HepG2 (cell line): ENCODE results near the gene OR8G5. TPM values are rescaled to one million over a fixed set of nuclear protein-coding genes. Genes with fewer than 3 reads are reported as not detected.

Source experiments
- ATAC-seq: fragments of 200-7000 bp; cut with Tn5 transposase; 3 replicates; pipeline ENCODE4 v1.9.1; 2020; ENCODE audit warnings: mild to moderate bottlenecking, moderate library complexity
- Bru-seq: library from RNA; stranded (reverse); fragments of 400-500 nt; gene quantifications from one replicate; lab custom pipeline; 2021; lab: Mats Ljungman, UMichigan
- BruChase-seq, 2 experiments: library from RNA; stranded (reverse); fragments of 400-500 nt; gene quantifications; one replicate each; lab custom pipeline; 2021; lab: Mats Ljungman, UMichigan
- BruUV-seq: library from RNA; stranded (reverse); fragments of 400-500 nt; replicated peaks from 2 replicates; lab custom pipeline; 2021; lab: Mats Ljungman, UMichigan
- CTCF ChIA-PET: fragments of 300-600 bp; formaldehyde crosslinking; extraction: SDS; loops from one replicate; lab custom pipeline; 2021; ENCODE audit warnings: low total read pairs, inconsistent platforms, low intra/inter-chr PET ratio; lab: Yijun Ruan, JAX
- POLR2A ChIA-PET: fragments of 350-600 bp; sonication (Branson Sonifier 250); formaldehyde crosslinking; loops from one replicate; lab custom pipeline; 2020; ENCODE audit warnings: antibody characterized with exemption, inconsistent platforms; lab: Yijun Ruan, JAX
- DNase-seq: peaks from one replicate; pipeline ENCODE4 v3.0.0-alpha.2; 2015; ENCODE audit warnings: low spot score
- FAIRE-seq: peaks from 3 replicates; lab custom pipeline; 2011; peaks lifted over from hg19 to GRCh38; lab: Jason Lieb, UNC
- H2AFZ ChIP-seq: one replicate; pipeline ENCODE4 v1.6.1; 2011; ENCODE audit warnings: low read length, inconsistent platforms
- H3K27ac ChIP-seq: fragments of 300-600 bp; 3 replicates; pipeline ENCODE4 v1.8.0; 2011; ENCODE audit warnings: mixed run types, mild to moderate bottlenecking, mixed read lengths, low read length, inconsistent platforms; ENCODE audit not compliant: insufficient read depth; ENCODE audit errors: extremely low read length
- H3K27me3 ChIP-seq, 2 experiments: fragments of 200-600 bp in 1 of 2; 2 replicates in 1 of 2; 3 replicates in 1 of 2; pipeline versions ENCODE4 v1.6.0 to v1.8.0; 2011; ENCODE audit warnings: low read length in 2 of 2, mild to moderate bottlenecking in 2 of 2, moderate library complexity in 2 of 2, inconsistent platforms in 1 of 2; ENCODE audit not compliant: insufficient read depth in 2 of 2, control insufficient read depth in 1 of 2
- H3K36me3 ChIP-seq, 2 experiments: fragments of 200-600 bp in 1 of 2; replicated peaks in 1 of 2; 2 replicates in 1 of 2; 3 replicates in 1 of 2; pipeline versions ENCODE4 v1.5.1 to v1.8.0; 2011; ENCODE audit warnings: low read length in 2 of 2, inconsistent platforms in 1 of 2; ENCODE audit not compliant: insufficient read depth in 2 of 2, control insufficient read depth in 1 of 2
- H3K4me1 ChIP-seq: 2 replicates; pipeline ENCODE4 v1.5.1; 2012; ENCODE audit warnings: low read length, inconsistent platforms; ENCODE audit not compliant: insufficient read depth
- H3K4me2 ChIP-seq: 2 replicates; pipeline ENCODE4 v1.6.0; 2011; ENCODE audit warnings: low read depth, low read length, inconsistent platforms
- H3K4me3 ChIP-seq, 3 experiments: fragments of 200-600 bp in 1 of 3; sonication (generic), shearing (Covaris generic) in 1 of 3; replicated peaks in 1 of 3; 2 replicates each; pipeline ENCODE4 v1.5.1; 2011 to 2016; ENCODE audit warnings: low read length in 3 of 3, inconsistent platforms in 2 of 3, low read depth in 2 of 3, mild to moderate bottlenecking in 2 of 3, control low read depth in 1 of 3, mixed read lengths in 1 of 3; ENCODE audit not compliant: insufficient read depth in 1 of 3
- H3K79me2 ChIP-seq: one replicate; pipeline ENCODE4 v1.6.1; 2011; ENCODE audit warnings: low read length, inconsistent platforms; ENCODE audit not compliant: insufficient read depth
- H3K9ac ChIP-seq: 2 replicates; pipeline ENCODE4 v1.6.0; 2011; ENCODE audit warnings: mild to moderate bottlenecking, low read depth, low read length, inconsistent platforms; ENCODE audit not compliant: insufficient read depth
- H3K9me3 ChIP-seq: 2 replicates; pipeline ENCODE4 v1.5.1; 2012; ENCODE audit warnings: mild to moderate bottlenecking, low read length
- H4K20me1 ChIP-seq: 2 replicates; pipeline ENCODE4 v1.6.0; 2011; ENCODE audit warnings: inconsistent platforms, mild to moderate bottlenecking, low read length, moderate library complexity; ENCODE audit not compliant: insufficient read depth
- ISL2 ChIP-seq: sonication (generic); formaldehyde crosslinking; IDR thresholded peaks from 2 replicates; pipeline ENCODE4 v1.5.0; 2020; ENCODE audit warnings: missing genetic modification reagents
- KDM6A ChIP-seq: IDR thresholded peaks from 2 replicates; pipeline ENCODE4 v1.6.1; 2016; ENCODE audit warnings: low read depth
- NFATC3 ChIP-seq: sonication (generic); formaldehyde crosslinking; IDR thresholded peaks from 2 replicates; pipeline ENCODE4 v1.5.1; 2020; ENCODE audit warnings: mild to moderate bottlenecking, missing genetic modification reagents
- PHF21A ChIP-seq: sonication (generic); formaldehyde crosslinking; IDR thresholded peaks from 2 replicates; pipeline ENCODE4 v1.5.0; 2020; ENCODE audit warnings: mild to moderate bottlenecking, missing genetic modification reagents
- YEATS2 ChIP-seq: sonication (generic); formaldehyde crosslinking; IDR thresholded peaks from 2 replicates; pipeline ENCODE4 v1.4.0; 2020; ENCODE audit warnings: missing genetic modification reagents, borderline replicate concordance
- ZBTB38 ChIP-seq: sonication (generic); formaldehyde crosslinking; IDR thresholded peaks from 2 replicates; pipeline ENCODE4 v1.5.1; 2020; ENCODE audit warnings: mild to moderate bottlenecking, missing genetic modification reagents
- ZFY ChIP-seq: sonication (generic); formaldehyde crosslinking; IDR thresholded peaks from 2 replicates; pipeline ENCODE4 v1.4.0; 2020; ENCODE audit warnings: missing genetic modification reagents
- ZNF572 ChIP-seq: sonication (generic); formaldehyde crosslinking; IDR thresholded peaks from 2 replicates; pipeline ENCODE4 v1.5.1; 2020; ENCODE audit warnings: mild to moderate bottlenecking, missing genetic modification reagents
- WGBS: methylation state at CpG from one replicate; pipeline ENCODE4 v1.1.6; 2017; ENCODE audit warnings: low lambda C conversion rate; 5-methylcytosine and 5-hydroxymethylcytosine counted together
- in situ Hi-C: cut with HindIII; loops from 2 replicates; pipeline ENCODE4 v1.10.0; 2017; ENCODE audit warnings: low pct_unique_long_range_greater_than_20kb; ENCODE audit not compliant: extremely low pct_ligation_motif_present
- intact Hi-C: fragments of 100-400 bp; cut with micrococcal nuclease; formaldehyde crosslinking; loops from one replicate; pipeline ENCODE4 v1.10.0; 2022; ENCODE audit not compliant: unreplicated experiment
- long read RNA-seq, 2 experiments: library from RNA in 1 of 2; library from polyadenylated mRNA in 1 of 2; stranded (forward) in 1 of 2; unstranded in 1 of 2; transcript quantifications; one replicate each; pipeline ENCODE4 v2.0.0, GENCODE V29; 2019 to 2022
- polyA minus RNA-seq, 3 experiments: library from RNA; depleted of rRNA, polyadenylated mRNA; stranded (reverse); fragments of >200 nt; gene quantifications; 2 replicates each; pipeline ENCODE4 v1.2.3, GENCODE V29; 2011; ENCODE audit warnings: low replicate concordance in 1 of 3
- polyA plus RNA-seq, 8 experiments: library from polyadenylated mRNA; depleted of rRNA in 3 of 8; stranded (reverse) in 7 of 8; unstranded in 1 of 8; fragments of >200 nt; fragmentation: Illumina TruSeq in 4 of 8; extraction: Trizol in 4 of 8; gene quantifications; 2 replicates each; pipeline versions ENCODE4 v1.2.1 to v1.2.3, GENCODE V29; 2011 to 2016; ENCODE audit warnings: low read depth in 4 of 8, missing spikeins in 1 of 8, mixed read lengths in 1 of 8; ENCODE audit not compliant: insufficient read depth in 1 of 8
- total RNA-seq, 5 experiments: library from RNA; depleted of rRNA; stranded (reverse); fragments of >200 nt; fragmentation: Illumina TruSeq; extraction: Trizol; gene quantifications; 2 replicates each; pipeline ENCODE4 v1.2.3, GENCODE V29; 2016; ENCODE audit warnings: low read depth in 1 of 5
- TF ChIP-seq, protein P1 (sequence below): IDR thresholded peaks from 2 replicates; pipeline ENCODE4 v1.6.1; 2016
- TF ChIP-seq, protein P2 (sequence below): sonication (generic); formaldehyde crosslinking; IDR thresholded peaks from 2 replicates; pipeline ENCODE4 v1.5.0; 2020; ENCODE audit warnings: mild to moderate bottlenecking, missing genetic modification reagents
- TF ChIP-seq, protein P3 (sequence below): sonication (generic); formaldehyde crosslinking; IDR thresholded peaks from 2 replicates; pipeline ENCODE4 v1.4.0; 2020; ENCODE audit warnings: missing genetic modification reagents

The OR8G5 gene, protein sequence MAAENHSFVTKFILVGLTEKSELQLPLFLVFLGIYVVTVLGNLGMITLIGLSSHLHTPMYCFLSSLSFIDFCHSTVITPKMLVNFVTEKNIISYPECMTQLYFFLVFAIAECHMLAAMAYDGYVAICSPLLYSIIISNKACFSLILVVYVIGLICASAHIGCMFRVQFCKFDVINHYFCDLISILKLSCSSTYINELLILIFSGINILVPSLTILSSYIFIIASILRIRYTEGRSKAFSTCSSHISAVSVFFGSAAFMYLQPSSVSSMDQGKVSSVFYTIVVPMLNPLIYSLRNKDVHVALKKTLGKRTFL
- total RNA-seq (2016; rRNA removed; fragmentation: Illumina TruSeq; extraction: Trizol) (not detected in 2 replicates), polyA plus RNA-seq (2011; rRNA removed) (not detected in 2 replicates), polyA minus RNA-seq (2011; rRNA and poly(A)+ RNA removed; ENCODE audit: low replicate concordance) (not detected in 2 replicates), Bru-seq, nascent RNA (not detected), BruChase-seq, experiment 1, labeled RNA remaining after a 6-hour chase (not detected), BruChase-seq, experiment 2, labeled RNA remaining after a 2-hour chase (not detected)
- not detected in 2 replicates for total RNA-seq (2016; cell fraction: cytosol; rRNA removed; fragmentation: Illumina TruSeq; extraction: Trizol; ENCODE audit: low read depth)
- not detected in 2 replicates for total RNA-seq (2016; cell fraction: insoluble cytoplasmic fraction; rRNA removed; fragmentation: Illumina TruSeq; extraction: Trizol)
- total RNA-seq (2016; cell fraction: membrane; rRNA removed; fragmentation: Illumina TruSeq; extraction: Trizol), result not detected in 2 replicates
- total RNA-seq (2016; cell fraction: nucleus; rRNA removed; fragmentation: Illumina TruSeq; extraction: Trizol), result not detected in 2 replicates
- polyA plus RNA-seq (2011; cell fraction: cytosol; rRNA removed), result not detected in 2 replicates
- polyA plus RNA-seq (2011; cell fraction: nucleus; rRNA removed), result not detected in 2 replicates
- polyA plus RNA-seq (2012), result not detected in 2 replicates
- polyA plus RNA-seq (2016; cell fraction: cytosol; fragmentation: Illumina TruSeq; extraction: Trizol; ENCODE audit: low read depth), result not detected in 2 replicates
- not detected in 2 replicates for polyA plus RNA-seq (2016; cell fraction: insoluble cytoplasmic fraction; fragmentation: Illumina TruSeq; extraction: Trizol; ENCODE audit: low read depth)
- not detected in 2 replicates for polyA plus RNA-seq (2016; cell fraction: membrane; fragmentation: Illumina TruSeq; extraction: Trizol; ENCODE audit: low read depth)
- not detected in 2 replicates for polyA plus RNA-seq (2016; cell fraction: nucleus; fragmentation: Illumina TruSeq; extraction: Trizol; ENCODE audit: insufficient read depth, low read depth)
- polyA minus RNA-seq (2011; cell fraction: cytosol; rRNA and poly(A)+ RNA removed), result not detected in 2 replicates
- polyA minus RNA-seq (2011; cell fraction: nucleus; rRNA and poly(A)+ RNA removed), result not detected in 2 replicates
- long read RNA-seq, experiment 1, result 0 reads
- long read RNA-seq, experiment 2, result 0 reads

DNA sequence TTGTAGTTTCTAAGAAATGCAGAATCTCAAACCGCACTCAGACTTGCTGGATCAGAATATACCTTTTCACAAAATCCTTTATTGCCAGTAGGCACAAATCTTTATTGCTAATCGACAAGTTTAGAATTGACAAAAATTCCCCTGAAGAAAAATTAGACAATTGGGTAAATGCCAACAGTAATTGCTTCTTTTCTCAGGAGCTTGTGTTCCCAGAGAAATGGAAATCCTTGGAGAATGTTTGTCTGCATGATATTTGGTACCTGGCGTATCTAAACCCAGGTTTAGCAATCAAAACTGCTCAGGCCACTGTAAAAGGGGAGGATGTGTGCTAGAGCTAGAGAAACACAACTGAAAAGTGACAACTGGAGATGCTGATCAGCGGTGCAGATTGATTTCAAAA lies at the start of gene OR8G5:
Gene OR8G5 (plus strand): TSS at position 301 of the 400 bp plus-strand sequence. CDS start 8,556 bp downstream, outside the sequence.
- Histone ChIP-seq H3K79me2 (no peaks in the 10 kb centered on the region), H3K9ac (no peak within 1 kb of the TSS), H3K36me3 (no peaks in the 10 kb centered on the region), H4K20me1 (no peaks in the 10 kb centered on the region), H3K27me3 (no peaks in the 10 kb centered on the region), H3K4me2 (no peak within 1 kb of the TSS), H3K9me3 (no peaks in the 10 kb centered on the region), H3K27ac (no peak within 1 kb of the TSS), H2AFZ (no peak within 1 kb of the TSS), H3K4me3 (no peak within 1 kb of the TSS), H3K4me1 (no peaks in the 10 kb centered on the region)
- BruUV-seq, result no TSS peak
- in situ Hi-C loops, result no loop called here
- intact Hi-C loops, result no loop called here
- DNase-seq (no peak), ATAC-seq (no peak), FAIRE-seq (no peak)
- ChIA-PET CTCF (no interaction called here), POLR2A (no interaction called here)
- 0% methylated on average over 4 of the region's 4 CpGs for WGBS
- TF ChIP-seq, protein P1, sequence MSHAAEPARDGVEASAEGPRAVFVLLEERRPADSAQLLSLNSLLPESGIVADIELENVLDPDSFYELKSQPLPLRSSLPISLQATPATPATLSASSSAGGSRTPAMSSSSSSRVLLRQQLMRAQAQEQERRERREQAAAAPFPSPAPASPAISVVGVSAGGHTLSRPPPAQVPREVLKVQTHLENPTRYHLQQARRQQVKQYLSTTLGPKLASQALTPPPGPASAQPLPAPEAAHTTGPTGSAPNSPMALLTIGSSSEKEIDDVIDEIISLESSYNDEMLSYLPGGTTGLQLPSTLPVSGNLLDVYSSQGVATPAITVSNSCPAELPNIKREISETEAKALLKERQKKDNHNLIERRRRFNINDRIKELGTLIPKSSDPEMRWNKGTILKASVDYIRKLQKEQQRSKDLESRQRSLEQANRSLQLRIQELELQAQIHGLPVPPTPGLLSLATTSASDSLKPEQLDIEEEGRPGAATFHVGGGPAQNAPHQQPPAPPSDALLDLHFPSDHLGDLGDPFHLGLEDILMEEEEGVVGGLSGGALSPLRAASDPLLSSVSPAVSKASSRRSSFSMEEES (CRISPR knock-in tag), result no peak
- TF ChIP-seq, protein P2, sequence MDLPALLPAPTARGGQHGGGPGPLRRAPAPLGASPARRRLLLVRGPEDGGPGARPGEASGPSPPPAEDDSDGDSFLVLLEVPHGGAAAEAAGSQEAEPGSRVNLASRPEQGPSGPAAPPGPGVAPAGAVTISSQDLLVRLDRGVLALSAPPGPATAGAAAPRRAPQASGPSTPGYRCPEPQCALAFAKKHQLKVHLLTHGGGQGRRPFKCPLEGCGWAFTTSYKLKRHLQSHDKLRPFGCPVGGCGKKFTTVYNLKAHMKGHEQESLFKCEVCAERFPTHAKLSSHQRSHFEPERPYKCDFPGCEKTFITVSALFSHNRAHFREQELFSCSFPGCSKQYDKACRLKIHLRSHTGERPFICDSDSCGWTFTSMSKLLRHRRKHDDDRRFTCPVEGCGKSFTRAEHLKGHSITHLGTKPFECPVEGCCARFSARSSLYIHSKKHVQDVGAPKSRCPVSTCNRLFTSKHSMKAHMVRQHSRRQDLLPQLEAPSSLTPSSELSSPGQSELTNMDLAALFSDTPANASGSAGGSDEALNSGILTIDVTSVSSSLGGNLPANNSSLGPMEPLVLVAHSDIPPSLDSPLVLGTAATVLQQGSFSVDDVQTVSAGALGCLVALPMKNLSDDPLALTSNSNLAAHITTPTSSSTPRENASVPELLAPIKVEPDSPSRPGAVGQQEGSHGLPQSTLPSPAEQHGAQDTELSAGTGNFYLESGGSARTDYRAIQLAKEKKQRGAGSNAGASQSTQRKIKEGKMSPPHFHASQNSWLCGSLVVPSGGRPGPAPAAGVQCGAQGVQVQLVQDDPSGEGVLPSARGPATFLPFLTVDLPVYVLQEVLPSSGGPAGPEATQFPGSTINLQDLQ (CRISPR knock-in tag), result no peak
- TF ChIP-seq ZNF572 (CRISPR knock-in tag), result no peak
- TF ChIP-seq KDM6A (CRISPR knock-in tag), result no peak
- TF ChIP-seq, protein P3, sequence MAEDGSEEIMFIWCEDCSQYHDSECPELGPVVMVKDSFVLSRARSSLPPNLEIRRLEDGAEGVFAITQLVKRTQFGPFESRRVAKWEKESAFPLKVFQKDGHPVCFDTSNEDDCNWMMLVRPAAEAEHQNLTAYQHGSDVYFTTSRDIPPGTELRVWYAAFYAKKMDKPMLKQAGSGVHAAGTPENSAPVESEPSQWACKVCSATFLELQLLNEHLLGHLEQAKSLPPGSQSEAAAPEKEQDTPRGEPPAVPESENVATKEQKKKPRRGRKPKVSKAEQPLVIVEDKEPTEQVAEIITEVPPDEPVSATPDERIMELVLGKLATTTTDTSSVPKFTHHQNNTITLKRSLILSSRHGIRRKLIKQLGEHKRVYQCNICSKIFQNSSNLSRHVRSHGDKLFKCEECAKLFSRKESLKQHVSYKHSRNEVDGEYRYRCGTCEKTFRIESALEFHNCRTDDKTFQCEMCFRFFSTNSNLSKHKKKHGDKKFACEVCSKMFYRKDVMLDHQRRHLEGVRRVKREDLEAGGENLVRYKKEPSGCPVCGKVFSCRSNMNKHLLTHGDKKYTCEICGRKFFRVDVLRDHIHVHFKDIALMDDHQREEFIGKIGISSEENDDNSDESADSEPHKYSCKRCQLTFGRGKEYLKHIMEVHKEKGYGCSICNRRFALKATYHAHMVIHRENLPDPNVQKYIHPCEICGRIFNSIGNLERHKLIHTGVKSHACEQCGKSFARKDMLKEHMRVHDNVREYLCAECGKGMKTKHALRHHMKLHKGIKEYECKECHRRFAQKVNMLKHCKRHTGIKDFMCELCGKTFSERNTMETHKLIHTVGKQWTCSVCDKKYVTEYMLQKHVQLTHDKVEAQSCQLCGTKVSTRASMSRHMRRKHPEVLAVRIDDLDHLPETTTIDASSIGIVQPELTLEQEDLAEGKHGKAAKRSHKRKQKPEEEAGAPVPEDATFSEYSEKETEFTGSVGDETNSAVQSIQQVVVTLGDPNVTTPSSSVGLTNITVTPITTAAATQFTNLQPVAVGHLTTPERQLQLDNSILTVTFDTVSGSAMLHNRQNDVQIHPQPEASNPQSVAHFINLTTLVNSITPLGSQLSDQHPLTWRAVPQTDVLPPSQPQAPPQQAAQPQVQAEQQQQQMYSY (CRISPR knock-in tag), result no peak
- TF ChIP-seq NFATC3 (CRISPR knock-in tag), result no peak
- TF ChIP-seq ZFY (CRISPR knock-in tag), result no peak
- no peak for TF ChIP-seq ISL2 (CRISPR knock-in tag)
- TF ChIP-seq ZBTB38 (CRISPR knock-in tag), result no peak
- TF ChIP-seq PHF21A (CRISPR knock-in tag), result no peak
- no peak for TF ChIP-seq YEATS2 (CRISPR knock-in tag)
